NCI-H82 treated with DMSO at 0.1 percent for 48 hours (cell line): Measurements from ENCODE around the gene ZNF547.
A peak's percentile ranks its signal among the peaks of the same experiment; 100 is the strongest.

Source experiments
- DNase-seq: peaks from one replicate; lab custom pipeline; 2025; ENCODE audit not compliant: unreplicated experiment; lab: John Stamatoyannopoulos, UW

Gene ZNF547

DNA sequence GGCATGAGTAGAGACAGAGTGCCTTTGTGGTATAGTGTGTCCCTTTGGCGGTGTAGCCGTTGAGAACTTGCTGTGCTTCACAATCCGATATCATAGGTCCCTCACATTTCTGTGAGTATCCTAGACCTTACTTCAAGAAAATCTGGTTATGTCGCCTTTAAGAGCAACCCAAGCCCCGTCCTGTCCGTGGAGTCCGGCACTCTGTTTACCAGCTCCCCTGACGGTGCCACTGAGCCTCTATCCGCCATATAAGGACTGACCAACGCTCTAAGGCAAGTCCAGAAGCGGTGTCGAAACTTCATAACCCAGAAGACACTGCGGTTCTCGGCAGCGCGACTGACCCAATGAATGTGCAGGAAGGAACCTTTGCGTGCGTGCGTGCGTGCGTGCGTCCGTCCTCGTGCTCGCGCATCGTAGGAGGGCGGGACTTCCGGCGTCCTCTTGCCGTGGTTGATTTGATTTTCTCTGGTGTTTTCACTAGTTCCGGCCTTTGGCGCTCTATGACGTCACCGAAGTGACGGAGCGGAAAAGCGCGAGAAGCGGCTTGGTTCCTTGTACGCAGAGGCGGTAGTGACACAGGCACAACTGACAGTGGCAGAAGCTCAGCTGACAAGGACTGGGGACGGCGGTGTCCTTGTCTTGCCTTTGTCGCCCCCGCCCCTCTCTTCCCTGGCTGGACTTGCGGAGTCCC is at the start of gene ZNF547, which contains the start of gene TRAPPC2B:
ZNF547 (plus strand) TSS at position 555 of the 691 bp plus-strand sequence. CDS start 5,005 bp downstream, outside the sequence.
TRAPPC2B (plus strand) TSS at position 555 of the 691 bp plus-strand sequence. CDS start 1,283 bp downstream, outside the sequence.
- peak; percentile 91 for DNase-seq

DNA sequence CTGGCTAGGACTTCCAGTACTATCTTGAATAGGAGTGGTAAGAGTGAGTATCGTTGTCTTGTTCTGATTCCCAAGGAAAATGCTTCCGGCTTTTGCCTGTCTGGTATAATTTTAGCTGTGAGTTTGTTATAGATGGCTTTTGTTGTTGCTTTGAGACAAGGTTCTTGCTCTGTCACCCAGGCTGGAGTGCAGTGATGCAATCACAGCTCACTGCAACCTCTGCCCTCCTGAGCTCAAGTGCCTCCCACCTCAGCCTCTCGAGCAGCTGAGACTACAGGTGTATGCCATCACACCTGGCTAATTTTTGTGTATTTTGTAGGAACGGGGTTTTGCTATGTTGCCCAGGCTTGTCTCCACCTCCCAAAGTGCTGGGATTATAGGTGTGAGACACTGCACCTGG is 49.2 kb upstream of the ZNF547 start:
- no peak for DNase-seq

GRCh38 chr19:57317503-57317902 is 45.8 kb upstream of the ZNF547 start:
- DNase-seq = no peak

DNA sequence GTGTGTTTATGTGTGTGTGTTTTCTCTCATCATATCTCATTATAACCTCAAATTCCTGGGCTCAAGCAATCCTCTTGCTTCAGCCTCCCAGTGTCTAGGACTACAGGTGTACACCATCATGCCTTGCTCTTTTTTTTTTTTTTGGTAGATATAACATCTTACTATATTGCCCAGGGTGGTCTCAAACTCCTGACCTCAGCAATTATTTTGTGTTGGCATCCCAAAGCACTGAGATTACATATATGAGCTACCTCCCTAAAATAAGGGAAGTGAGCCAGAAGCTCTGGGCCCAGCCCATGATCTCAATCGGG is 43.5 kb upstream of the ZNF547 start:
- DNase-seq = no peak

DNA sequence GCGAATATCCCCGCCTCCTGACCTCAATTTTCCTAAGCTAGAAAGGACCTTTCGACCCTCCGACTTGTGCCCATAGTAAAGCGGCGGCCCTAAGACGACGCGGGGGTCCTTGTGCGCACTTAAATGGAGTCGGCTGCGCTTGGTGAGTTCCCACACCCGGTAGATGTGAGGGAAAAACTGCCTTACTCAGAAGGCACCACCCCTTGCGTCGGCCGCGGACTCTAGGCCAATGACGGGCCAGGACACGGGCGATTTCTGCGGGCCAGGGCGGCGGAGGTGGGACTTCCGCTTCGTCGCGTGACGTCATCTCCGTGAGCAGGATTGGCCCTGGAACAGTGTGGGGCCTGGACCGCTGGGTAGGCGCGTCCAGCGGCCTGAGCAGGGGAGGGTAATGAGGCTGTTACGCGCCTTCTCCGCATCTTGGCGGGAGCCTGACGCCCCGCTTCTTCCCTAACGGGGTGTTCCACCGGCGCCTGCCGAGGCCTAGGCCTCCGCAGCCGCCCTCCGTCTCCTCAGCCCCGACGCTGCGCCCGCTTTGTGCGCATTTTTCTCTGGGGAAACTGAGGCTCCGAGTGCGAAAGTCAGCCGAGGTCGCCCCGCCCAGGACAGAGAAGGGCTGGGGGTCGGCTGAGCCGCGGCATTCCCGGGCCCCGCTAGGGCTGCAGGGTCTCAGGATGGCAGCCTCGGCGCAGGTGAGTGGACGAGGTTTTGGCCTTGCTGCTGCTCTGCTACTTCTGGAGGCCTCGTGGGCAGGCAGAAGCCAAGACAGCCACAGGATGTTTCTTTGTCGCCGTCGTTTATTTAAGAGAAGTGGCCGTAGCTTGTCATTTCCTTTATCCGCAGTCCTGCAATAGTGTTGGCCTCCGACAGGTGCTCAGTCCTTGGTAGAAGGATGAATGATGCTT is 42.9 kb upstream of the ZNF547 start, which contains the start of gene ZNF543:
ZNF543 (plus strand) TSS at position 293 of the 905 bp plus-strand sequence; CDS start at position 675, 382 bp downstream.
- peak; percentile 80 for DNase-seq

DNA sequence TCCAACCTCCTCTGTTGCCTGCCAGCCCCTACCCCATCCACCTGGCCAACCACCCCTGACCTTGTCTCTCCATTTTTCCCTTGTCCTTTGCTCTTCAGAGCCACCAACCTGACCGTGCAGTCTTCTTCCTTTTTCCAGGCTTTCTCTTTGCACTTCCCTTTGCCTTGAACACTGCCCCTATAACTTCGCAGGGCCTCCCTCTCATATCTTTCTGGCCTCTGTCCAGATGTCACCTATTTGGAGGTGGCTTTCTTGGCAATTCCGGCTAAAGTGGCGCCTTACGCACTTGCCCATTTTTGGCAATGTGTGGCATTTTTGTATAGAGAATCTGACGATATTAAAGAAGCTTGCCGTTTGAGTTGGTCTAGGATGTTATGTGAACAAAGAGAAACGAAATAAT is 42.2 kb upstream of the ZNF547 start:
- no peak for DNase-seq

DNA sequence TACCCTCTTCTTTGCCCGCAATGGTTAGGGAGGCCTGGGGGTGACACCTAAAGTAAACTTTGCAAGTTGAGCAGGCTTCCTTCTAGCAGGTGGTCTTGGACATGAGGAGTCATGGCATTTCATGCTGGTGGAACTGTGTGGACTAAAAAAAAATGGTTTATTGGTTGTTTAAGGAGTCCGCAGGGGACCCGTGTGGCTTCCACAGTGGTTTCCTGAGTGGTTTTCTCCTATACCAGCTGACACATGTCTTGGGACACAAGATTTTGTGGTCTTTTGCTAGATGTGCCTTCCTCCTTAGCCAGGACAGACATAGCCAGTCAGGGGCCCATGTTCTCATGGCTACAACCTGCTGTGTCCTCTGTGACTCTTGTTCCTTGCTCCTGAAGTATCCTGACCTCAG is 41.6 kb upstream of the ZNF547 start:
- DNase-seq = no peak

GRCh38 chr19:57324992-57325391 is 38.4 kb upstream of the ZNF547 start:
- DNase-seq = no peak

DNA sequence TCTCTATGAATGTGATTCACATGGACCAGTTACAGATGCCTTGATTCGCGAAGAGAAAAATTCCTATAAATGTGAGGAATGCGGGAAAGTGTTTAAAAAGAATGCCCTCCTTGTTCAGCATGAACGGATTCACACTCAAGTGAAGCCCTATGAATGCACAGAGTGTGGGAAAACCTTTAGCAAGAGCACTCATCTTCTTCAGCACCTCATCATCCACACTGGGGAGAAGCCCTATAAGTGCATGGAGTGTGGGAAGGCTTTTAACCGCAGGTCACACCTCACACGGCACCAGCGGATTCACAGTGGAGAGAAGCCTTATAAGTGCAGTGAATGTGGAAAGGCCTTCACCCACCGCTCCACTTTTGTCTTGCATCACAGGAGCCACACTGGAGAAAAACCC is 35.4 kb upstream of the ZNF547 start:
- DNase-seq = no peak

GRCh38 chr19:57334191-57334590 is 29.2 kb upstream of the ZNF547 start:
- DNase-seq = no peak

GRCh38 chr19:57338877-57339276 is 24.5 kb upstream of the ZNF547 start:
- DNase-seq = no peak

DNA sequence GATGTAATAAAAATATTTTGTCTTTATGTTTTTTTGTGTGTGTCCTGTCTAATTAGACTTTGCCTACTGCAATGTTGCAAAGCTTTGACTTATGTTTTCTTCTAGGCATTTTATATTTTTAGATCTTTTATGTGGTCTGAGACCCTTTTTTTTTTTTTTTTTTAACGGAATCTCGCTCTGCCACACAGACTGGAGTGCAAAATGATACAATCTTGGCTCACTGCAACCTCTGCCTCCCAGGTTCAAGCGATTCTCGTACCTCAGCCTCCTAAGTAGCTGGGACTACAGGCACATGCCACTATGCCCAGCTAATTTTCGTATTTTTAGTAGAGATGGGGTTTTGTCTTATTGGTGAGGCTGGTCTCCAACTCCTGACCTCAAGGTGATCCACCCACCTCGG is 20.8 kb upstream of the ZNF547 start:
- no peak for DNase-seq

GRCh38 chr19:57348136-57348535 is 15.2 kb upstream of the ZNF547 start:
- no peak for DNase-seq

- DNase-seq = peak; percentile 79
Measured at GRCh38 chr19:57350877-57351805, 12.2 kb upstream of the ZNF547 start, which contains the start of gene ZNF304. Gene ZNF304 (plus strand): TSS chr19:57351271. CDS start chr19:57351665, 394 bp downstream.

DNA sequence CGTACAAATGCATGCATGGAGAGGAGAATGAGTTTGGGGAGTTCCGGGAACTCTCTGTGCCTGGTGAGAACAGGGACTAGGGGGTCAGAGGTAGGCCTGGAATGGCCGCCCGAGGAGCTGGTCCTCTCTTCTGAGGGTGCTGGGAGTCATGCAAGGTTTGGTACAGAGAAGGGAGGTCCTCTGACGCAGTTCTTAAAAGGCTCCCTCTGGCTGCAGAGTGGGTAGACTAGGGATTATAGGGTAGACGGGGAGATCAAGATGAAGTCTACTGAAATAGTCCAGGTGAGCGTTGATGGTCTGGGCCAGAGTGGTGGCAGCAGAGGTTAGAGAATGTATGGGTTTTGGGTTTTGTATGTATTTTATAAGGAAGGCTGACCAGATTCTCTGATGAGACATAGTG is 11.5 kb upstream of the ZNF547 start:
- DNase-seq = no peak

- no peak for DNase-seq
Measured at GRCh38 chr19:57355916-57356315, 7.4 kb upstream of the ZNF547 start.

DNA sequence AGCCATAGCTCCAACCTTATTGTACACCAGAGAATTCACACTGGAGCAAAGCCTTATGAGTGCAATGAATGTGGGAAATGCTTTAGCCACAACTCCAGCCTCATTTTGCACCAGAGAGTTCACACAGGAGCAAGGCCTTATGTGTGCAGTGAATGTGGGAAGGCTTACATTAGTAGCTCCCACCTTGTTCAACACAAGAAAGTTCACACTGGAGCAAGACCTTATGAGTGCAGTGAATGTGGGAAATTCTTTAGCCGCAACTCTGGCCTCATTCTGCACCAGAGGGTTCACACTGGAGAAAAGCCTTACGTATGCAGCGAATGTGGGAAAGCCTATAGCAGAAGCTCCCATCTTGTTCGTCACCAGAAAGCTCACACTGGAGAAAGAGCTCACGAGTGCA is 5.9 kb upstream of the ZNF547 start:
- DNase-seq = no peak

DNA sequence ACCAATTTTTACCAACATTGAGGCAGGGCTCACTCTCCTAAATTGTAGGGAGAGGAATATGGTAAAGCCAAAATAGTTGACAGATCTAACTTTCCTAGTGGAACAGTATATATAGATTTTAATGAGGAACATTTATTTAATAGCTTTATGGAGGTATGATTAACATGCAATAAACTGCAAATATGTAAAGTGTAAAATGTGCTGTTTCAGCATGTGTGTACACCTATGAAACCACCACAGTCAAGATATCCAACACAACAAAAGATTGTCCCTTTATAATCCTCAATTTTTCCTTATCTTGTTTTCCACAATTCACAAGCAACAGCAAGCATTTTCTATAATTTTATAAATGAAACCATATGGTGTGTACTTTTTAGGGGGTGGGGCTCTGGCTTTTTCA is 4.1 kb upstream of the ZNF547 start:
- no peak for DNase-seq

GRCh38 chr19:57362419-57362818 is 932 bp upstream of the ZNF547 start:
- no peak for DNase-seq

GRCh38 chr19:57363688-57364181 is 384 bp downstream of the ZNF547 start:
- DNase-seq = no peak

GRCh38 chr19:57366776-57367175 is 3.4 kb downstream of the ZNF547 start:
- no peak for DNase-seq
